Measurements from ENCODE around the gene IGSF21.

The IGSF21 gene

GRCh38 chr1:18205319-18205718 lies 97.7 kb downstream of the IGSF21 start:
- no peak for DNase-seq (ENCODE audit: low read depth in 2 of 2)

DNA sequence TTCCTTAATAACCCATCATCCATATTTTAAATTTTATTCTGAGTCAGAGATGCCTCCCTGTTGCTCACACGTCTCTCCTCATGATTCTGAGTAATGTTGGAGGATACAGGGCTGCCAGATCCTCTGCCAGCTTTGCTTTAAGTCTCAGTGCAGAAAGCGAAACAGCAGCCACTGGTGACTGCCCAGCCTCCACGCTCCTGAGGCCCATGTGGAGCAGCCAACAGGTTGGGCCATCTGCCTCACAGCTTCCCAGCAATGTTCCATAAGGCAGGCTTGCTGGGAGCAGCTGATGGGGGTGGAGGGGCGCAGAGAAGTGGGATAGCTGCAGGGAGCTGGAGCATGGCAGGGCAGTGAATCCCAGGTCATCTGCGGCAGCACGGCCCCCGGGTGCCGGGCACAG lies 104.2 kb downstream of the IGSF21 start:
- DNase-seq (ENCODE audit: low read depth in 2 of 2) = no peak

DNA sequence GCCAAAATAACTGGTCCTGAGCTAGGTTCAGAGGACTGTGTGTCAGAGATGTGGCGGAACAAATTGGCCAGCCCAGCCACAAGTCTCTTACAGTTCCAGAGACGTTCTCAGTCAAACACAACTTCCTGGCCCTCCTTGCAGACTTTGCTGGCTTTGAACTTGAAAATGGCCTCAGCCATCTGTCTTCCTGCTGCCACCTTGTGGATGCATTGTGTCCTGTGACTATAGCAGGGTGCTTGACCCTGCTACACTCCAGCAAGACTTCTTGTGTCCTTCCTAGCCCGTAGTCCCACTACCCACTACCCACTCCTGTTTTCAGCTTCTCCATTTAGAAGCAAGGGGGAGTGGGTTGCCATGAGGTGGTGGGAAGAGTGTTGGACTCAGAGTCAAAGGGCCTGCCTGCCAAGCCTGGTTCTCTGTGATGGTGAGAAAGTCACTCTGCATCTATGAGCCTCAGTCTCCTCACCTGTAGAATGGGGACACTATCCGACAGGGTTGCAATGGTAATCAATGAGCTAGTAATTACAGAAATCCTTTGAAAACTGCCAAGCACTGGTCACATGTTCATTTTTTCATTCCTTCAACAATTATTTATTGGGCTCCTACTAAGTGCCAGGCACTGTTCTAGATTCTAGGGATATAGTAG lies 109.9 kb downstream of the IGSF21 start:
- DNase-seq (ENCODE audit: low read depth in 2 of 2) = no peak

DNA sequence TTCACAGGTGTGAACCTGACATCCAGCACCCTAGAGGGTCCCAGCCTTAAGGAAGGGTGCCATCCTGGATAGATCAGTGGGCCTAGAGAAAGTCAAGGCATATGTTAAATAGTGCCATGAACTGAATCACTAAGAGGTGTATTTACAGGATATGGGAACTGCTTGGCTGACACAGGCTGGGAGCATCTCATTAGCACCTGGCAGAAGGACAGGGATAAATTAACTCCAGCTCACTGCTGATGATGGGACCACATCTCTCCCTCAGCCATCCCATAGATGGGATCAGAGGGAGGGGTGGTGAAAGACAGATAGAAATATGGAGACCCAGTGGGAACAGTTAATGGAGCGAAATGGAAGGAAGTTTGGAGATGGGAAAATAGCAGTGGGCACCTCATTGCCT lies 122.0 kb downstream of the IGSF21 start:
- DNase-seq (ENCODE audit: low read depth in 2 of 2) = no peak

GRCh38 chr1:18230321-18230720 lies 122.7 kb downstream of the IGSF21 start:
- no peak for DNase-seq (ENCODE audit: low read depth in 2 of 2)

DNA sequence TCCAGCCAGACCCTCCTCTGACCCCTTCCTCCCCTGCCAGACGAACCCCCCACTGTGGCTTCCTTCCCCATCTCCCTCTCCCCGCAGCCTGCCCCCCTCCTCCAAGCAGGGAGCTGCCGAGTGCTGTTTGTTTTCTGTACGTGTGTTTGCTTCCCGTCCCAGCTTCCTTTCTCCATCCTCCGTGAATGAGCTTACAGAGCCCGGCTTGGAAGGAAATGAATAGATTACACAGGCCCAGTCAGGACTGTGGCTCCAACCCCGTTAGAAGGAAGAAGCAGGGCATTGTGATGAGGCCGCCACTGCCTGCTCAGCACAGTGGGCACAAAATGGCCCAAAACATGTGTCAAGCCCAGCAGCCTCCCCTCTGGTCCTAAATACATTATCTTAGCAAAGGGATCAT lies 123.2 kb downstream of the IGSF21 start:
- no peak for DNase-seq (ENCODE audit: low read depth in 2 of 2)

DNA sequence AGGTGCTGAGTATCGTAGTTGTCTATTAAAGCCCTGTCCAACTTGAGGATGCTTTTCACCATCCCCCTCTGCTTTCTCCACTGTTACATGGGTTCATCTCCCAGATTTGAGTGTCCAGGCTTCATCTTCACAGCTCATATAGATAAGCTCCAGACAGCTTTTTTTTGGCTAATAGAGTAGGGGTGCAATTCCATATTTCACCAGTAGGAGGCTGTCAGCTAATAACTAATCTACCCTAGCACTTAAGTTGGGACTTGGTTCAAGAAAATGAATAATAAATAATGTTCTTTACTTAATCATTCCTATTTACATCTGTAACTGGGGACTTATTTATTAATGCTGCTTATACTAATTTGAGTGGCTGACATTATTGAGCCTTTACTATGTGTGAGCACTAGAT lies 124.5 kb downstream of the IGSF21 start:
- DNase-seq (ENCODE audit: low read depth in 2 of 2) = no peak

- DNase-seq (ENCODE audit: low read depth in 2 of 2) = no peak
These were observed 125.7 kb downstream of the IGSF21 start for GRCh38 chr1:18233176-18233864.

- DNase-seq (ENCODE audit: low read depth in 2 of 2) = no peak
These were observed 127.2 kb downstream of the IGSF21 start for GRCh38 chr1:18234790-18235242.

GRCh38 chr1:18237371-18237770 lies 129.8 kb downstream of the IGSF21 start:
- no peak for DNase-seq (ENCODE audit: low read depth in 2 of 2)

- DNase-seq (ENCODE audit: low read depth in 2 of 2) = no peak
These were observed 130.6 kb downstream of the IGSF21 start for GRCh38 chr1:18238190-18238589.

DNA sequence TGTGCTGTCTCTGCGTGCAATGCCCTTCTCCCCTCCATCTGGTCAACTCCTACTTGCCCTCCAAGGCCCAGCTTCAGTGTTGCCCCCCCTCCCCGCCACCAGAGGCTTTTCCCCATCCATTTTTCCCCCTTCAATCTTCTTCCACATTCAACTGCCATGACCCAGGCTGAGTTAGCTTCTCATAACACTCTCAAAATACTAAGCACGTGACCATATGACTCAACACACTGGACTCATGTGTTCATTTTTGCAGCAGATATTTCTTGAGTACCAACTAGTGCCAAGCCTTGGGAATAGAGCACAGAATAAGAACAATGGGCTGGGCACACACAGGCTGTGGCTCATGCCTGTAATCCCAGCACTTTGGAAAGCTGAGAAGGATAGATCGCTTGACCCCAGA lies 132.1 kb downstream of the IGSF21 start:
- no peak for DNase-seq (ENCODE audit: low read depth in 2 of 2)

DNA sequence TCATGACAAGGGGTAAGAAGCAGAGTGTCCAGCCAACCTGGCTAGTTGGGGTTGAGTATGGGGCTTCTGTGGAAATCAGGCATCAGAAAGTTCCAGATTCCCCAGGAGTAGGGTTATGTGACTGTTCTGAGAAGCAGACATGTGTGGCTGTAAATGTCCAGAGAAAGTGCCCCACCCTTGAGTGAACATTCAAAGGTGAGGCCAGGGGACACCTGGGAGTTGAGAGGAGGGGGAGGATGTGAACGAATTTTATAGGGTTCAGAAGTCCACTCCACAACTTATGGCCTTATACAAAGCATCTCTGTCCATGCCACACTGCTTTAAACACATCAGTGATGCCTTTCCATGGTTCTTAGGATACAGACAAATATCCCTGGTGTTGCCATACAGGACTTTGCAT lies 133.3 kb downstream of the IGSF21 start:
- no peak for DNase-seq (ENCODE audit: low read depth in 2 of 2)

- DNase-seq (ENCODE audit: low read depth in 2 of 2) = no peak
These were observed 134.3 kb downstream of the IGSF21 start for GRCh38 chr1:18241891-18242290.

DNA sequence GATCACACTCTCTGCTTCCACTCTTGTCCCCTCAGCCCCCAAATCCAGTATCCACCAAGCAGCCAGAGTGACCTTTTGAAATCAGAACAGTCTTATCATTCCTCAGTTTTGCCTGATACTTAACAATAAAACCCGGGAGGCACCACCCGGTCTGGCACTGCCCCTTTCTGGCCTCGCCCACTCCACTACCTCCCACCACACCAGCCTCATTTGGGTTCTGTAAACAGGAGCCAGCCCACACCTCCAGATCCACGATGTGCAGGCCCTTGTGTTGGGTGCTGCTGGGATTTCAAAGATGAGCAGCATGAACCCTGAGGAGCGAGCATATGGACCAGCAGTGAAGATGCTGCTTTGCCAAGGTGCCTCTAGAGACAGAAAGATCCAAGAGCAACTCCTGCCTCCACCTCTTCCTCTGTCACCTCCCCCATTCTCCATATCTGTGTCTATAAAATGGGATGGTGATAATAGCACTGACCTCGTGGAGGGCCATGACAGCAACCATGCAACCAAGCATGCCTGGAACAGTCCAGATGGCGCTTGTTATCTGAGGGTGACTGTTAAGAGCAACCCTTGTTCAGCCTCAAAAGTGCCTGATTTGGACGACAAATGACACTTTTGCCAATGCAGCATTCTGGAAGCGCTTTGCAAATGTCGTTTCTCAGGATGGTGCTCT lies 136.0 kb downstream of the IGSF21 start:
- DNase-seq (ENCODE audit: low read depth in 2 of 2) = no peak

DNA sequence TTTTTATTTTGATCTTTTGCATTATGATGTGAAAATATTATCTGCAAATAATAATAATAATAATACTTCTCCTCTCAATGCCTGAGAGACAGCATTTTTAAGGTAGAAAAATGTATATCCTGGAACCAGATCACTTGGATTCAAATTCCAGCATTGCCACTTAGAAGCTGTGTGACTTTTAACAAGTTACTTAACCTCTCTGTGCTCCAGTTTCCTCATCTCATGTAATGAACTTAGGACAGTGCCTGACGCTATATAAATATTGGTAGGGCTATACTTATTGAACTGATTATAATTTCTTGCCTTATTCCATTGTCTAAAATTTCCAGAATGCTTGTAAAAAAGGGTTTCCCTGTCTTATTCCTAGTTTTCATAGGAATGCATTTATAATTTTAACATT lies 137.2 kb downstream of the IGSF21 start:
- DNase-seq (ENCODE audit: low read depth in 2 of 2) = no peak

DNA sequence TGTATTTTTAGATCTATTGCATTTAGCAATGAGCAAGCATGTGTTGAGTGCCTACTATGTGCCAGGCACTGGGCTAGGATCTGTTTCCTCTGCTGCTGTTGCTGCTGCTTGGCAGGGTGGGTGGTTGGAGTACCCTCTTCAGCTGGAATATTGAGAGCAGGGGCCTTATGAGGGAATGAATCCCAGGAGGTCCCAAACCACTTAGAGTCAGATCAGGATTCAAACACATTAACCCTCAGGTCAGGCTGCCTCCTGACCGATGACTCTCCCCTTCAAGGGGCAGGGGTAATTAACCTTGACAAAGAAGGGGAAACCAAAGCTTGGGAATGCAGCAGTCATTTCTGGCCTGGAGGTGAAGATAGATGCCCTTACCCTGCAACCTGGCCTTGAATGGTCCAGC lies 138.0 kb downstream of the IGSF21 start:
- no peak for DNase-seq (ENCODE audit: low read depth in 2 of 2)

- no peak for DNase-seq (ENCODE audit: low read depth in 2 of 2)
These were observed 138.9 kb downstream of the IGSF21 start for GRCh38 chr1:18246543-18246942.

- DNase-seq (ENCODE audit: low read depth in 2 of 2) = no peak
These were observed 139.6 kb downstream of the IGSF21 start for GRCh38 chr1:18247151-18247550.

DNA sequence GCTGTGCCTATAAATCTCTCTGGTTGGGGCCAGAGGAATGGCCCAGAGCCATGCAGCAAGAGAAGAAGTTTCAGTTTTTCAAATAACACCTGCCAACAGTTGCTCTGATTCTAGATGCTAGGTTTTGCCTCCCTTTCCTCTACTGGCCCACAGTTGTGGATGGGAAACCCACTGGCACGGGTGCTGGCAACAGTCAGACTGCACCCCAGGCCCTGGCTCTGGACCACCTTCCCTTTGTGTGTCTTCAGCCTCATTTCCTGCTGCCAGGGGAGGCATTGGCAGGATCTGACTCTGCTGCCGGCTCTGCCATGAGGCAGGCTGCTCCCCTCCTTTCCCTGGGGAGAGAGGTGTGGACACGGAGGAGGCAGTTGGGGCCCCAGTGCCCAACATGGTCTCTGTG lies 142.0 kb downstream of the IGSF21 start:
- DNase-seq (ENCODE audit: low read depth in 2 of 2) = no peak

GRCh38 chr1:18253093-18253492 lies 145.5 kb downstream of the IGSF21 start:
- DNase-seq (ENCODE audit: low read depth in 2 of 2) = no peak

DNA sequence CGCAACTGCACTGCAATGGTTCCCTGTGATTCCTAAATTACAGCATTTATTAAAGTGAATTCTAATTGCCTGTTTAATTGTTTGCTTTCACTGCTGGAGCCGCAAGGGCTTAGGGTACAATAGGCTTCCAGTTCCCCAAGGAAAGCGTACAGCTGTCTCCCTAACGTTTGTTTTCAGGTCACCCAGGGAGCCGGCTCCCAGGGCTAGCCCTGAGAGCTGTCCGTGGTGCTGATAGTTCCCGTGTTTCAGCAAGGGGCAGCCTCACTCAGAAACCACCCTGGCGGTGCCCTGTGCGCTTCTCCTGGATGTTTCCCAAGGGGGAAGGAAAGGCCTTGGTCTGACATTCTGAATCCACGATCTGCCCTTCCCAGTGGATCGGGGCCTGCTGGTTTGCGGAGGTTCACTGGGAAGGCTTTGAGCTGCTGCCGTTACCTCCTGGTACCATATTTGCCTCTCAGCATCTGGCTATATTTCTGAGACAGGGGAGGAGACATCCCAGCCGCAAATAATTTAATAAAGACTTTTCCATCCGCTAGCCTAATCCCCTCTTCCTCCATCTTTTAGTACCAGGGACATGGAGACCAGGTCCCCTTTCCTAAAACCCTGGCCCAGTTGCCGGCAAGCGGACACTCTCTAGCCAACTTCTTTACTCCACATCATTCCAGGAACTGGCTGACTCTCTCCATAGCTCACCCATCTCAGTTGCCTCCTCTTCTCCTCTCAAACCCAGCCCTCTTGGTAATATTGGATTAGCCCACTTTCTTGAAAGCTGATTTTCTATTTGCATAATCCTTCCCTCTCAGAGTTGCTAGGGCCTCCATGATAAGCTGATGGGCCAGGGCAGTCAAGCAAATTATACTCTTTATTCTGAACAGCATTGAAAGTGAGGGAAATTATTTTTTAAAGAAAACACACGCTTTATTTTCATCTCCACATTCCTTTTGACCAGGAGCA lies 149.0 kb downstream of the IGSF21 start:
- DNase-seq (ENCODE audit: low read depth in 2 of 2) = peak in 1 of 2 donors; percentile 3

All from activated CD4-positive, alpha-beta T cell treated with anti-CD3 and anti-CD28 coated beads for 24 hours (primary cell).